Nephron (organoid): ENCODE measurements around the gene GDF15.

Experiments
- H3K27ac Mint-ChIP-seq, 3 experiments: 2 replicates each; pipeline ENCODE4 v1.8.0; 2020; ENCODE audit warnings: mixed read lengths in 3 of 3, mild to moderate bottlenecking in 2 of 3, moderate library complexity in 1 of 3
- H3K27me3 Mint-ChIP-seq: 2 replicates; pipeline ENCODE4 v1.8.0; 2021; ENCODE audit warnings: low read depth, mild to moderate bottlenecking, moderate library complexity, mixed read lengths
- H3K36me3 Mint-ChIP-seq: 2 replicates; pipeline ENCODE4 v1.8.0; 2020; ENCODE audit warnings: low read depth, mixed read lengths
- H3K4me1 Mint-ChIP-seq: 2 replicates; pipeline ENCODE4 v1.8.0; 2020; ENCODE audit warnings: mixed read lengths
- H3K4me3 Mint-ChIP-seq, 3 experiments: 2 replicates each; pipeline ENCODE4 v1.8.0; 2020; ENCODE audit warnings: mild to moderate bottlenecking in 3 of 3, mixed read lengths in 3 of 3, moderate library complexity in 2 of 3
- H3K9me3 Mint-ChIP-seq: 2 replicates; pipeline ENCODE4 v1.8.0; 2020; ENCODE audit warnings: mixed read lengths
- CTCF ChIP-seq, 3 experiments: fragments of 200-600 bp; sonication (generic); IDR thresholded peaks; one replicate each; pipeline ENCODE4 v1.5.0; 2021; ENCODE audit warnings: antibody characterized with exemption in 3 of 3; ENCODE audit not compliant: unreplicated experiment in 3 of 3

The GDF15 gene

DNA sequence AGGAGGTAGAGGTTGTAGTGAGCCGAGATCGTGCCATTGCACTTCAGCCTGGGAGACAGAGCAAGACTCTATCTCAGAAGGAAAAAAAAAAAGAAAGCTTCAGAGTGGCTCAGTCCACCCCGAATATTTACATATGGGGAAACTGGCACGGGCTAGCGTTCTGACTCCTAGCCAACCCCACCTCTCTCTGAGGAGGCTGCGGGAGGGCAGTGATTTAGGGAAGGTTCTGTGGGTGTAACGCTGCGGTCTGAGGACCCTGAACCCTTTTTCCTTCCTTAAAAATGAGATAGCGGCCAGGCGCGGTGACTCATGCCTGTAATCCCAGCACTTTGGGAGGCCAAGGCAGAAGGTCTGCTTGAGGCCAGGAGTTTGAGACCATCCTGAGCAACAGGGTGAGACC, 6.5 kb downstream of the GDF15 start:
- H3K27me3 Mint-ChIP-seq: peaks cover 14% of the 10 kb centered on the region
- no peaks in the 10 kb centered on the region for H3K36me3 Mint-ChIP-seq
- H3K27ac Mint-ChIP-seq: no peak overlapping the region
- no peak overlapping the region for H3K4me3 Mint-ChIP-seq
- no peak for TF ChIP-seq CTCF (IDR thresholded peaks at IDR 0.05; ENCODE audit: unreplicated experiment in 3 of 3)
- H3K9me3 Mint-ChIP-seq: no peaks in the 10 kb centered on the region
- no peaks in the 10 kb centered on the region for H3K4me1 Mint-ChIP-seq

- no peak for TF ChIP-seq CTCF (IDR thresholded peaks at IDR 0.05; ENCODE audit: unreplicated experiment in 3 of 3)
- H3K36me3 Mint-ChIP-seq: no peaks in the 10 kb centered on the region
- no peak overlapping the region for H3K4me3 Mint-ChIP-seq
- H3K9me3 Mint-ChIP-seq: no peaks in the 10 kb centered on the region
- peaks cover 13% of the 10 kb centered on the region for H3K27me3 Mint-ChIP-seq
- no peak overlapping the region for H3K27ac Mint-ChIP-seq
- H3K4me1 Mint-ChIP-seq: no peaks in the 10 kb centered on the region
Observed at GRCh38 chr19:18392926-18393325, 7.0 kb downstream of the GDF15 start.

GRCh38 chr19:18393836-18394235, 7.9 kb downstream of the GDF15 start:
- Mint-ChIP-seq H3K27ac (peak overlapping the region in 1 of 3 experiments; percentile 36), H3K4me3 (no peak overlapping the region), H3K27me3 (peaks cover 16% of the 10 kb centered on the region), H3K9me3 (no peaks in the 10 kb centered on the region), H3K36me3 (no peaks in the 10 kb centered on the region), H3K4me1 (no peaks in the 10 kb centered on the region)
- no peak for TF ChIP-seq CTCF (IDR thresholded peaks at IDR 0.05; ENCODE audit: unreplicated experiment in 3 of 3)

DNA sequence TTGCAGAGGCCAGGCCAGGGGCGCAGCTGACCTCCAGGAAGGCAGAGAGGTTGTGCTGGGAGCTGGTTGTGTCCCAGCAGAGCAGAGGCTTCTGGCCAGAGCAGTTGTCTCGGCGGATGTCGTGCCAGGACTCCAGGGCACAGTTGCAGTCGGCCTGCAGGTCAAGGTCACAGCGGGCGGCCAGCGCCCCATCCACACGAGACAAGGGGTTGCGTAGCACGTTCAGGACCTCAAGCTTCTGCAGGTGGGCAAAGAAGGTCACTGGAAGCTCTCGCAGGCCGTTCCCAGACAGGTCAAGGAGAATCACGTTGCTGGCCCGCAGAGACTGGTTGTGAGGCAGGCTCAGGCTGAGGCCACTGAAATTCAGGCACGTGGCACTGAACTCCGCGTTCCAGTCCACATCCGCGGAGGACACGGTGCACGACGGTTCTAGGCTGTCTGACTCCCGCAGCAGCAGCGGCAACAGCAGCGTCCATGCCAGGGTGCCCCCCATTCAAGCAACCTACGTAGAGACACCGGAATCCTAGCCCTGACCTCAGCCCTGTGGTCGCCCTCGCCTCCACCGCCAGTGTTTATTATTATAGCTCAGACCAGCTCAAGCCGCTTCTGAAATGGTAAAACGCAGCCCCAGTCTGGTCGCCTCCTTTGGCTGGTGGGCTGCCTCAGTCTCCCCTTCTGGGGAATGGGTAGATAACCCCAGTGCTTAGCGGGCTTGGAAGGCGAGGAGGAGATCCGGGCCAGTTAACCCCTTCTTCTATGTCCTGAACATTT, 10.7 kb downstream of the GDF15 start:
- TF ChIP-seq CTCF (IDR thresholded peaks at IDR 0.05; ENCODE audit: unreplicated experiment in 3 of 3): no peak
- peaks cover 8% of the 10 kb centered on the region for H3K4me1 Mint-ChIP-seq
- H3K36me3 Mint-ChIP-seq: no peaks in the 10 kb centered on the region
- peaks cover 13% of the 10 kb centered on the region for H3K27me3 Mint-ChIP-seq
- H3K27ac Mint-ChIP-seq: no peak overlapping the region
- H3K9me3 Mint-ChIP-seq: no peaks in the 10 kb centered on the region
- no peak overlapping the region for H3K4me3 Mint-ChIP-seq

- TF ChIP-seq CTCF (IDR thresholded peaks at IDR 0.05; ENCODE audit: unreplicated experiment in 3 of 3): no peak
- H3K4me1 Mint-ChIP-seq: peaks cover 17% of the 10 kb centered on the region
- no peak within 1 kb of the TSS for H3K27ac Mint-ChIP-seq
- H3K27me3 Mint-ChIP-seq: peaks cover 9% of the 10 kb centered on the region
- peak within 1 kb of the TSS in 2 of 3 experiments; percentile 19 for H3K4me3 Mint-ChIP-seq
- H3K36me3 Mint-ChIP-seq: no peaks in the 10 kb centered on the region
- no peaks in the 10 kb centered on the region for H3K9me3 Mint-ChIP-seq
Observed at GRCh38 chr19:18397242-18398202, 11.6 kb downstream of the GDF15 start, which contains the start of gene LRRC25. TSS of gene LRRC25 (minus strand) at chr19:18397622. CDS start at chr19:18396963, 659 bp downstream.
